Measurements from ENCODE around the gene EPS15.
"Not testable (repeated sequence)": the region's sequence is repeated elsewhere in the genome, so short reads cannot be mapped to it uniquely, and the experiment has no call there.

EPS15 gene

DNA sequence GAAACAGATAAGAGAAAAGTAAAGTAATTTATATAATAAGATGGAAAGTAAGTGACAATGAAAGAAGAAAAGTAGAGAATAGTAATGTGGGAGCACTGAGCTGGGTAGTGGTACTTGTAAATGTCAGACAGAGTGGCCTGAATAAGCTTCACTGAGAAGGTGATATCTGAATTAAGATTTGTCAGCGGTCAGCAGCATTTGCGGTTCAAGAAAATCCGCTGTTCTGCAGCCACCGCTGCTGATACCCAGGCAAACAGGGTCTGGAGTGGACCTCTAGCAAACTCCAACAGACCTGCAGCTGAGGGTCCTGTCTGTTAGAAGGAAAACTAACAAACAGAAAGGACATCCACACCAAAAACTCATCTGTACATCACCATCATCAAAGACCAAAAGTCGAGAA is 132.8 kb downstream of the EPS15 start:
- H3K9ac ChIP-seq (ENCODE audit: low read length); H3K36me3 ChIP-seq (ENCODE audit: control insufficient read depth, low read depth, low read length); H3K4me1 ChIP-seq (ENCODE audit: control insufficient read depth, low read depth, low read length); H3K27ac ChIP-seq (ENCODE audit: low read length); H3K4me3 ChIP-seq (ENCODE audit: low read length); H3K27me3 ChIP-seq (ENCODE audit: control insufficient read depth, insufficient read depth, low read length): not testable (repeated sequence)
- H3K9me3 ChIP-seq (ENCODE audit: control insufficient read depth, low read depth, low read length) = peaks cover 15% of the 10 kb centered on the region

GRCh38 chr1:51385776-51386175 is 133.3 kb downstream of the EPS15 start:
- Histone ChIP-seq H3K27ac (ENCODE audit: low read length) (no peak overlapping the region), H3K4me1 (ENCODE audit: control insufficient read depth, low read depth, low read length) (no peaks in the 10 kb centered on the region), H3K4me3 (ENCODE audit: low read length) (no peak overlapping the region), H3K36me3 (ENCODE audit: control insufficient read depth, low read depth, low read length) (no peaks in the 10 kb centered on the region), H3K27me3 (ENCODE audit: control insufficient read depth, insufficient read depth, low read length) (no peaks in the 10 kb centered on the region), H3K9ac (ENCODE audit: low read length) (no peak overlapping the region), H3K9me3 (ENCODE audit: control insufficient read depth, low read depth, low read length) (peaks cover 15% of the 10 kb centered on the region)

- no peak overlapping the region for H3K9ac ChIP-seq (ENCODE audit: low read length)
- H3K4me1 ChIP-seq (ENCODE audit: control insufficient read depth, low read depth, low read length) = no peaks in the 10 kb centered on the region
- H3K36me3 ChIP-seq (ENCODE audit: control insufficient read depth, low read depth, low read length) = no peaks in the 10 kb centered on the region
These were observed 137.1 kb downstream of the EPS15 start for GRCh38 chr1:51381964-51382363.

DNA sequence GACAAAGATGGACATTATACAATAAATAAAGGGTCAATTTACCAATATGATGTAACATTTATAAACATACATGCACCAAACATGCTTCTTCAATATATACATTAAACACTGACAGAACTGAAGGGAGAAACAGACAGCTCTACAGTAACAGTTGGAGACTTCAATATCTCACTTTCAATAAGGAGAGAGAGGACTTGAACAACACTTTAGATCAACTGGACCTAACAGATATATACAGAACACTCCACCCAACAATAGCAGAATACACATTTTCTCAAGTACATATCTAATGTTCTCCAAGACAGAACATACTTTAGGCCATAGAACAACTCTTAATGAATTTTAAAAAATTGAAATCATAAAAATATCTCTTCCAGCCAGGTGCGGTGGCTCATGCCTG is 138.1 kb downstream of the EPS15 start:
- Histone ChIP-seq H3K4me3 (ENCODE audit: low read length) (no peak overlapping the region), H3K27me3 (ENCODE audit: control insufficient read depth, insufficient read depth, low read length) (no peaks in the 10 kb centered on the region), H3K9me3 (ENCODE audit: control insufficient read depth, low read depth, low read length) (peaks cover 11% of the 10 kb centered on the region), H3K4me1 (ENCODE audit: control insufficient read depth, low read depth, low read length) (no peaks in the 10 kb centered on the region), H3K36me3 (ENCODE audit: control insufficient read depth, low read depth, low read length) (no peaks in the 10 kb centered on the region), H3K27ac (ENCODE audit: low read length) (no peak overlapping the region), H3K9ac (ENCODE audit: low read length) (no peak overlapping the region)

More at GRCh38 chr1:51381964-51382363, 137.1 kb downstream of the EPS15 start:
- H3K4me3 ChIP-seq (ENCODE audit: low read length) = no peak overlapping the region
- no peak overlapping the region for H3K27ac ChIP-seq (ENCODE audit: low read length)
- peaks cover 15% of the 10 kb centered on the region for H3K9me3 ChIP-seq (ENCODE audit: control insufficient read depth, low read depth, low read length)
- no peaks in the 10 kb centered on the region for H3K27me3 ChIP-seq (ENCODE audit: control insufficient read depth, insufficient read depth, low read length)

DNA sequence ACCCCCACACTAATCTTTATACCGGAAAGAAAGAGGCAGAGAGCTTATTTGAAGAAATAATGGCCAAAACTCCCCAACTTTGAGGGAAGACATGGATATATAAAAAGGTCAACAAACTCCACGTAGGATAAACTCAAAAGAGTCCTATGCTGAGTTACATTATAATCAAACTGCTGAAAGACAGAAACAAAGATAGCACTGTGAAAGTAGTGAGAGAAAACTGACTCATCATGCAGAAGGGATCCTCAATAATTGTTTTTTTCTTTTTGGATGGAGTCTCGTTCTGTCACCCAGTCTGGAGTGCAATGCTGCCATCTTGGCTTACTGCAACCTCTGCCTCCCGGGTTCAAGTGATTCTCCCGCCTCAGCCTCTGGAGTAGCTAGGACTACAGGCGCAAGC is 140.2 kb downstream of the EPS15 start:
- Histone ChIP-seq H3K27ac (ENCODE audit: low read length) (no peak overlapping the region), H3K36me3 (ENCODE audit: control insufficient read depth, low read depth, low read length) (no peaks in the 10 kb centered on the region), H3K4me3 (ENCODE audit: low read length) (no peak overlapping the region), H3K9me3 (ENCODE audit: control insufficient read depth, low read depth, low read length) (no peaks in the 10 kb centered on the region), H3K4me1 (ENCODE audit: control insufficient read depth, low read depth, low read length) (no peaks in the 10 kb centered on the region), H3K27me3 (ENCODE audit: control insufficient read depth, insufficient read depth, low read length) (no peaks in the 10 kb centered on the region), H3K9ac (ENCODE audit: low read length) (no peak overlapping the region)

GRCh38 chr1:51373898-51374297 is 145.2 kb downstream of the EPS15 start:
- Histone ChIP-seq H3K9me3 (ENCODE audit: control insufficient read depth, low read depth, low read length) (no peaks in the 10 kb centered on the region), H3K4me3 (ENCODE audit: low read length) (no peak overlapping the region), H3K4me1 (ENCODE audit: control insufficient read depth, low read depth, low read length) (no peaks in the 10 kb centered on the region), H3K27me3 (ENCODE audit: control insufficient read depth, insufficient read depth, low read length) (no peaks in the 10 kb centered on the region), H3K9ac (ENCODE audit: low read length) (no peak overlapping the region), H3K27ac (ENCODE audit: low read length) (no peak overlapping the region), H3K36me3 (ENCODE audit: control insufficient read depth, low read depth, low read length) (peaks cover 13% of the 10 kb centered on the region)

DNA sequence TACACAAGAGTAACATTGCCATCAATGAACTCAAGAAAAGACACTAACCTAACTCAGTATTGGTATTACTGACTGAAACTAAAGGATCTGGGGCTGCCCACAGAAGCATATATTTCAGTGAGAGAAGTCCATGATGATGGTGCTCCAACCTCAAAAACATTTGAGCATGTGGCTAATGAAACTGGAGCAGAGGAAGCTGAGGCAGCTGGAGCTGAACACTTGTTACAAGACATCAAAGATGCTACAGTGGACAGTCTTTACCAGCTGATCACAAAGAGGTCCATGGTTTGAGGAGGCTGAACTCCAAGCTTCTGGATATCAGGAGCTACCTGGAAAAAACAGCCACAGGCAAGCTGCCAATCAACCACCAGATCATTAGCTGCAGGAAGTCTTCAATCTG is 146.5 kb downstream of the EPS15 start:
- peaks cover 13% of the 10 kb centered on the region for H3K36me3 ChIP-seq (ENCODE audit: control insufficient read depth, low read depth, low read length)
- H3K9ac ChIP-seq (ENCODE audit: low read length) = no peak overlapping the region
- no peaks in the 10 kb centered on the region for H3K4me1 ChIP-seq (ENCODE audit: control insufficient read depth, low read depth, low read length)
- H3K9me3 ChIP-seq (ENCODE audit: control insufficient read depth, low read depth, low read length) = no peaks in the 10 kb centered on the region
- H3K4me3 ChIP-seq (ENCODE audit: low read length) = no peak overlapping the region
- no peaks in the 10 kb centered on the region for H3K27me3 ChIP-seq (ENCODE audit: control insufficient read depth, insufficient read depth, low read length)
- no peak overlapping the region for H3K27ac ChIP-seq (ENCODE audit: low read length)

GRCh38 chr1:51369171-51369570 is 149.9 kb downstream of the EPS15 start:
- Histone ChIP-seq H3K27ac (ENCODE audit: low read length) (no peak overlapping the region), H3K27me3 (ENCODE audit: control insufficient read depth, insufficient read depth, low read length) (no peaks in the 10 kb centered on the region), H3K36me3 (ENCODE audit: control insufficient read depth, low read depth, low read length) (peaks cover 22% of the 10 kb centered on the region), H3K4me1 (ENCODE audit: control insufficient read depth, low read depth, low read length) (no peaks in the 10 kb centered on the region), H3K4me3 (ENCODE audit: low read length) (no peak overlapping the region), H3K9me3 (ENCODE audit: control insufficient read depth, low read depth, low read length) (no peaks in the 10 kb centered on the region), H3K9ac (ENCODE audit: low read length) (no peak overlapping the region)

GRCh38 chr1:51365774-51366173 is 153.3 kb downstream of the EPS15 start:
- H3K36me3 ChIP-seq (ENCODE audit: control insufficient read depth, low read depth, low read length) = peaks cover 18% of the 10 kb centered on the region
- no peaks in the 10 kb centered on the region for H3K27me3 ChIP-seq (ENCODE audit: control insufficient read depth, insufficient read depth, low read length)
- H3K9ac ChIP-seq (ENCODE audit: low read length) = no peak overlapping the region
- no peaks in the 10 kb centered on the region for H3K9me3 ChIP-seq (ENCODE audit: control insufficient read depth, low read depth, low read length)
- H3K4me1 ChIP-seq (ENCODE audit: control insufficient read depth, low read depth, low read length) = no peaks in the 10 kb centered on the region
- H3K27ac ChIP-seq (ENCODE audit: low read length) = no peak overlapping the region
- no peak overlapping the region for H3K4me3 ChIP-seq (ENCODE audit: low read length)

- Histone ChIP-seq H3K27me3 (ENCODE audit: control insufficient read depth, insufficient read depth, low read length) (no peaks in the 10 kb centered on the region), H3K4me3 (ENCODE audit: low read length) (no peak overlapping the region), H3K4me1 (ENCODE audit: control insufficient read depth, low read depth, low read length) (no peaks in the 10 kb centered on the region), H3K9ac (ENCODE audit: low read length) (no peak overlapping the region), H3K36me3 (ENCODE audit: control insufficient read depth, low read depth, low read length) (peaks cover 14% of the 10 kb centered on the region), H3K27ac (ENCODE audit: low read length) (no peak overlapping the region), H3K9me3 (ENCODE audit: control insufficient read depth, low read depth, low read length) (no peaks in the 10 kb centered on the region)
These were observed 159.2 kb downstream of the EPS15 start for GRCh38 chr1:51359879-51360278.

GRCh38 chr1:51355382-51355781 is 163.7 kb downstream of the EPS15 start:
- Histone ChIP-seq H3K9ac (ENCODE audit: low read length) (no peak overlapping the region), H3K4me1 (ENCODE audit: control insufficient read depth, low read depth, low read length) (no peaks in the 10 kb centered on the region), H3K4me3 (ENCODE audit: low read length) (no peak overlapping the region), H3K36me3 (ENCODE audit: control insufficient read depth, low read depth, low read length) (peaks cover 5% of the 10 kb centered on the region), H3K27me3 (ENCODE audit: control insufficient read depth, insufficient read depth, low read length) (no peaks in the 10 kb centered on the region), H3K9me3 (ENCODE audit: control insufficient read depth, low read depth, low read length) (no peaks in the 10 kb centered on the region), H3K27ac (ENCODE audit: low read length) (no peak overlapping the region)

DNA sequence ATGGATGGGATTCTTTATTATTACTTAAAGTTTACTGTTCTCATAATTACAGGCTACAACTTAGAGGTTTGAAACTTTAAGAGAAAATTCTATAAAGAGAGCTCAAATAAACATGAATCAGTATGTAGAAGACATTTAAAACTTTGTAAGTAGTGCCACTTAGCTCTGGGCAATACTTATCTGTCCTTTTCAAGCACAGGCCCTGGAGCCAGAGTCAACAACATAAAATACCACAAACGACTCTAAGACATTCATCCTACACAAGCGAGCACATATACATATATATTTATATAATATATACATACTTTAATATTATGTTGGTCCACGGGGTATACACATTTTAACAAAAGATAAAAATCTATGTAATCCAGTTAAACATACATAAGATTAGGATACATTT is 164.7 kb downstream of the EPS15 start:
- H3K9me3 ChIP-seq (ENCODE audit: control insufficient read depth, low read depth, low read length) = no peaks in the 10 kb centered on the region
- no peak overlapping the region for H3K27ac ChIP-seq (ENCODE audit: low read length)
- no peaks in the 10 kb centered on the region for H3K27me3 ChIP-seq (ENCODE audit: control insufficient read depth, insufficient read depth, low read length)
- H3K4me1 ChIP-seq (ENCODE audit: control insufficient read depth, low read depth, low read length) = no peaks in the 10 kb centered on the region
- H3K36me3 ChIP-seq (ENCODE audit: control insufficient read depth, low read depth, low read length) = peaks cover 5% of the 10 kb centered on the region
- H3K4me3 ChIP-seq (ENCODE audit: low read length) = no peak overlapping the region
- H3K9ac ChIP-seq (ENCODE audit: low read length) = no peak overlapping the region
